ENCODE measurements around the gene UBXN4.

DNA sequence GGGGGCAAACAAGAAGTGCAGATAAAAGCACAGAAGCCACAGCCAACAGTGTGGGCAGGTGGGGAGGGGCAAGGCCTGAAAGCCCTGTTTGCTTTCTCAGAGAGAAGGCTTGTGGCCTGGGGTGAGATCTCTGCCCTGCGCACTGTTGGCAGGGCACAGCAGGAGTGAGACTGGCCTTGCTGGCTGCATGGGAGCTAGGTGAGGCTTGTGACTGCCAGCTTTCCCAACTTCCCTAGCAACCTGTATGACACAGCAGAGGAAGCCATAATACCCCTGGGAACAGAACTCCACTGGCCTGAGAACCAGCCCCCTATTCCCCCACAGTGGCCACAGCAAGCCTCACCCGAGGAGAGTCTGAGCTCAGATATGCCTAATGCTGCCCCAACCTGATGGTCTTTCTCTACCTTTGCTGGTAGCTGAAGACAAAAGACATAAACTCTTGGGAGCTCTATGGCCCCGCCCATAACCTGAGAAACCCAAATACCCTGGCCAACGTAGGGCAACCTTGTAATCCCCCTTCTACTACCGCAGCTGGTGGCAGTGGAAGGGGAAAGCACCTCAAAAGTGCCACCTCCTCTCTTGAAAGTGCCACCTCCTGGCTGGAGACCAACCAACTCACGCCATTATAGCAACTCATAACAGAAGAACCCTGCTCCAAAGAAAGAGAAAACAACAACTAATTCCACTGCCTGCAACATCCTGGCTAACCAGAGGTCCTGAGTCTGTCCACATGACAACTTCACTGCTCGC is 50.9 kb downstream of the UBXN4 start:
- TF ChIP-seq EZH2 (IDR thresholded peaks at IDR 0.05; ENCODE audit: insufficient read depth, poor library complexity, severe bottlenecking) (no peak), EZH2phosphoT487 (IDR thresholded peaks at IDR 0.05; ENCODE audit: insufficient read depth, low read depth) (no peak)

Measured in GM23248 (cell line).